GM12878 (cell line): ENCODE data around the gene NLE1. TPM values are rescaled to one million over a fixed set of nuclear protein-coding genes. Genes with fewer than 3 reads are reported as not detected.

ENCODE experiments used
- ATAC-seq: fragments of 200-7000 bp; cut with Tn5 transposase; 3 replicates; pipeline ENCODE4 v1.9.1; 2020; ENCODE audit warnings: mild to moderate bottlenecking, moderate library complexity
- BruUV-seq: library from RNA; stranded (reverse); fragments of 400-500 nt; replicated peaks from 2 replicates; lab custom pipeline; 2021; lab: Mats Ljungman, UMichigan
- CTCF ChIA-PET: fragments of 300-600 bp; sonication (Branson Sonifier 250); formaldehyde crosslinking; extraction: SDS; loops from one replicate; lab custom pipeline; 2021; ENCODE audit warnings: inconsistent platforms; lab: Yijun Ruan, JAX
- POLR2A ChIA-PET: fragments of 350-600 bp; formaldehyde crosslinking; extraction: SDS; loops from one replicate; lab custom pipeline; 2021; ENCODE audit warnings: inconsistent platforms; lab: Charles Lee
- RAD21 ChIA-PET: fragments of 300-600 bp; sonication (Branson Sonifier 250); formaldehyde crosslinking; loops from one replicate; lab custom pipeline; 2023; ENCODE audit warnings: antibody characterized with exemption; ENCODE audit not compliant: unreplicated experiment; lab: Charles Lee
- SMC1A ChIA-PET: fragments of 300-600 bp; sonication (Branson Sonifier 250); formaldehyde crosslinking; loops from one replicate; lab custom pipeline; 2023; ENCODE audit not compliant: unreplicated experiment, uncharacterized antibody; lab: Charles Lee
- DNase-seq: peaks from one replicate; pipeline ENCODE4 v3.0.0-alpha.2; 2011; ENCODE audit warnings: low read depth, low spot score
- FAIRE-seq: peaks from 3 replicates; lab custom pipeline; 2011; peaks lifted over from hg19 to GRCh38; lab: Jason Lieb, UNC
- H2AFZ ChIP-seq: 2 replicates; pipeline ENCODE4 v1.6.0; 2011; ENCODE audit warnings: low read depth, low read length, control low read depth; ENCODE audit not compliant: control insufficient read depth
- H3K27ac ChIP-seq: 2 replicates; pipeline ENCODE4 v1.5.1; 2011; ENCODE audit warnings: control low read depth; ENCODE audit not compliant: control insufficient read depth, insufficient read depth
- H3K27me3 ChIP-seq, 2 experiments: replicated peaks in 1 of 2; 2 replicates each; pipeline versions ENCODE4 v1.6.0 to v1.6.1; 2011; ENCODE audit warnings: low read length in 1 of 2; ENCODE audit not compliant: control insufficient read depth in 2 of 2, insufficient read depth in 2 of 2
- H3K36me3 ChIP-seq, 2 experiments: 2 replicates each; pipeline ENCODE4 v1.5.1; 2011; ENCODE audit warnings: low read length in 1 of 2; ENCODE audit not compliant: control insufficient read depth in 2 of 2, insufficient read depth in 2 of 2
- H3K4me1 ChIP-seq: 2 replicates; pipeline ENCODE4 v1.6.1; 2011; ENCODE audit warnings: mild to moderate bottlenecking, low read length, moderate library complexity, mixed read lengths; ENCODE audit not compliant: control insufficient read depth, insufficient read depth
- H3K4me2 ChIP-seq: 2 replicates; pipeline ENCODE4 v1.6.0; 2011; ENCODE audit warnings: control low read depth; ENCODE audit not compliant: control insufficient read depth, insufficient read depth
- H3K4me3 ChIP-seq: fragments of 200-600 bp; sonication (generic); 2 replicates; pipeline ENCODE4 v1.5.1; 2016
- H3K79me2 ChIP-seq: 2 replicates; pipeline ENCODE4 v1.6.0; 2011; ENCODE audit warnings: low read length; ENCODE audit not compliant: control insufficient read depth, insufficient read depth
- H3K9ac ChIP-seq: 2 replicates; pipeline ENCODE4 v1.8.0; 2011; ENCODE audit warnings: low read length, control low read depth, mixed read lengths; ENCODE audit not compliant: control insufficient read depth, insufficient read depth
- H3K9me3 ChIP-seq: replicated peaks from 3 replicates; pipeline ENCODE4 v1.5.1; 2011; ENCODE audit warnings: mild to moderate bottlenecking, low read length; ENCODE audit not compliant: control insufficient read depth, insufficient read depth
- H4K20me1 ChIP-seq: 2 replicates; pipeline ENCODE4 v1.6.0; 2011; ENCODE audit not compliant: control insufficient read depth, insufficient read depth
- BACH1 ChIP-seq: fragments of 450-650 bp; IDR thresholded peaks from 2 replicates; pipeline ENCODE4 v1.6.1; 2017; ENCODE audit warnings: mild to moderate bottlenecking, borderline replicate concordance
- BHLHE40 ChIP-seq, 2 experiments: fragments of 450-650 bp in 1 of 2; IDR thresholded peaks; 2 replicates each; pipeline ENCODE4 v1.6.1; 2011 to 2017; ENCODE audit warnings: low read depth in 2 of 2, borderline replicate concordance in 1 of 2, improper control_type of control experiment in 1 of 2, low read length in 1 of 2, mild to moderate bottlenecking in 1 of 2
- BRCA1 ChIP-seq: IDR thresholded peaks from 2 replicates; pipeline ENCODE4 v1.6.1; 2011; ENCODE audit warnings: low read depth, low read length, improper control_type of control experiment
- CREM ChIP-seq: IDR thresholded peaks from 2 replicates; pipeline ENCODE4 v1.6.1; 2014; ENCODE audit warnings: antibody characterized with exemption, low read depth
- ESRRA ChIP-seq: IDR thresholded peaks from 2 replicates; pipeline ENCODE4 v1.6.1; 2012; ENCODE audit warnings: mild to moderate bottlenecking, low read length, improper control_type of control experiment
- KAT2A ChIP-seq: conservative IDR thresholded peaks from 2 replicates; pipeline ENCODE4 v1.6.1; 2011; ENCODE audit warnings: low read depth, low read length; ENCODE audit not compliant: control insufficient read depth
- MYB ChIP-seq: fragments of 150-350 bp; IDR thresholded peaks from 2 replicates; pipeline ENCODE4 v1.6.1; 2014; ENCODE audit warnings: mild to moderate bottlenecking, low read depth, low read length, borderline replicate concordance
- POLR2AphosphoS5 ChIP-seq: IDR thresholded peaks from 2 replicates; pipeline ENCODE4 v1.6.1; 2011; ENCODE audit warnings: mild to moderate bottlenecking, low read length, inconsistent platforms
- SUPT20H ChIP-seq: IDR thresholded peaks from 2 replicates; pipeline ENCODE4 v1.6.1; 2011; ENCODE audit warnings: low read depth, mild to moderate bottlenecking, low read length, moderate library complexity, borderline replicate concordance; ENCODE audit not compliant: control insufficient read depth
- YY1 ChIP-seq: IDR thresholded peaks from 2 replicates; pipeline ENCODE4 v1.6.1; 2011; ENCODE audit warnings: low read depth, mild to moderate bottlenecking, low read length
- ZNF207 ChIP-seq: fragments of 450-650 bp; IDR thresholded peaks from 2 replicates; pipeline ENCODE4 v1.6.1; 2014; ENCODE audit warnings: antibody characterized with exemption, mild to moderate bottlenecking, borderline replicate concordance
- WGBS: methylation state at CpG from one replicate; pipeline ENCODE4 v1.1.6; 2016; ENCODE audit warnings: low lambda C conversion rate; ENCODE audit not compliant: insufficient replicate concordance, insufficient coverage; ENCODE audit errors: missing lambda C conversion rate; 5-methylcytosine and 5-hydroxymethylcytosine counted together
- in situ Hi-C: fragments of 300-500 bp; cut with MboI; formaldehyde crosslinking; loops from 9 replicates; pipeline ENCODE4 v1.14.3; 2018; ENCODE audit warnings: mixed read lengths
- intact Hi-C: fragments of 100-400 bp; cut with micrococcal nuclease; formaldehyde crosslinking; loops from one replicate; pipeline ENCODE4 v1.14.2; 2022; ENCODE audit not compliant: unreplicated experiment
- polyA plus RNA-seq, 11 experiments: library from polyadenylated mRNA; depleted of rRNA in 4 of 11; unstranded in 6 of 11; stranded (reverse) in 5 of 11; fragments of >200 nt; fragmentation: Nextera tagmentation in 4 of 11; fragmentation: Illumina TruSeq in 1 of 11; extraction: Ambion mirVana in 4 of 11; extraction: Trizol in 1 of 11; gene quantifications; 1 replicate in 1 of 11; 2 replicates in 10 of 11; pipeline versions ENCODE4 v1.2.1 to v1.2.3, GENCODE V29; 2011 to 2016; ENCODE audit warnings: inconsistent platforms in 2 of 11, missing spikeins in 2 of 11, low read depth in 1 of 11
- total RNA-seq, 4 experiments: library from RNA; depleted of rRNA in 3 of 4; stranded (reverse); fragments of >200 nt in 3 of 4; fragmentation: Illumina TruSeq in 1 of 4; extraction: Trizol in 1 of 4; gene quantifications; 2 replicates each; pipeline versions ENCODE4 v1.2.1 to v1.2.3, GENCODE V29; 2013 to 2021
- TF ChIP-seq, protein P1 (sequence below): IDR thresholded peaks from 2 replicates; pipeline ENCODE4 v1.6.1; 2011; ENCODE audit warnings: mild to moderate bottlenecking, low read depth, low read length, moderate library complexity; ENCODE audit not compliant: insufficient replicate concordance
- TF ChIP-seq, protein P2 (sequence below): fragments of 150-350 bp; IDR thresholded peaks from 2 replicates; pipeline ENCODE4 v1.6.1; 2014; ENCODE audit warnings: mild to moderate bottlenecking, low read depth, low read length

The NLE1 gene
- total and polyA plus RNA-seq, 10 of the 15 experiments (the other 5 are each of a cell fraction or from before 2014, with no cell fraction given): 2.4 to 33.5 (median 17.6) TPM

DNA sequence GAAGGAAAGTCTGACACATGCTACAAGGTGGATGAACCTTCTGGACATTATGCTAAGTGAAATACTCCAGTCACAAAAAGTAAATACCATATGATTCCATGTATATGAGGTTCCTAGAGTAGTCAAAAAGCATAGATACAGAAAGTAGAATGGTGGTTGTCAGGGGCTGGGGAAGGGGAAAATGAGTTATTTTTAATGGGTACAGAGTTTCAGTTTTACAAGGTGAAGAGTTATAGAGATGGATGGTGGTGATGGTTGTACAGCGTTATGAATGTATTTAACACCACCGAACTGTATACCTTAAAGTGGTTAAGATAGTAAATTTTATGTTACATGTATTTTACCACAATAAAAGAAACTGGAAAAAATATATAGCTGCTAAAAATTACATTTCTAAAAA is 40.4 kb downstream of the NLE1 start (continued):
- TF ChIP-seq, protein P1, sequence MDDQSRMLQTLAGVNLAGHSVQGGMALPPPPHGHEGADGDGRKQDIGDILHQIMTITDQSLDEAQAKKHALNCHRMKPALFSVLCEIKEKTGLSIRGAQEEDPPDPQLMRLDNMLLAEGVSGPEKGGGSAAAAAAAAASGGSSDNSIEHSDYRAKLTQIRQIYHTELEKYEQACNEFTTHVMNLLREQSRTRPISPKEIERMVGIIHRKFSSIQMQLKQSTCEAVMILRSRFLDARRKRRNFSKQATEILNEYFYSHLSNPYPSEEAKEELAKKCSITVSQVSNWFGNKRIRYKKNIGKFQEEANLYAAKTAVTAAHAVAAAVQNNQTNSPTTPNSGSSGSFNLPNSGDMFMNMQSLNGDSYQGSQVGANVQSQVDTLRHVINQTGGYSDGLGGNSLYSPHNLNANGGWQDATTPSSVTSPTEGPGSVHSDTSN: no peak

DNA sequence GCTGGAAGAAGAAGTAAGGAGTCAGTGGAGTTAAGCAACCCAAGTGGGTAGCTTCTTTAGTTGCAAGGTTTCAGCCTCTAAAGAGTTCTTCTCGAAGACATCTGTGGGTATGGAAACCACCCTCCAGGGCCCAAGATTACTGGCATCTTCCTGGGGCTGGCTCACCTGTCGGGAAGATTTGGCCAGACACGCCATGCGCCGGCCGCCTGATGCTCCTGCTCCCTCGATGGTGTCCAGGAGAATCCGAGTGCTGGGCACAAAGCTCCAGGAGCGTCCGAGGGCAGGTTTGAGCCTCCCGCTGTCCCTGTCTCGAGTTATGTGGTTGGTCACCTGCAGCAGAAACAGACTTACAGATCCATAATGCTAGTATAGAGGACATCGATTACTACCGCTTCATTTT is 41.1 kb downstream of the NLE1 start:
- no peak overlapping the region for H3K4me3 ChIP-seq
- no TSS peak for BruUV-seq
- no peak for TF ChIP-seq ZNF207
- TF ChIP-seq, protein P2, sequence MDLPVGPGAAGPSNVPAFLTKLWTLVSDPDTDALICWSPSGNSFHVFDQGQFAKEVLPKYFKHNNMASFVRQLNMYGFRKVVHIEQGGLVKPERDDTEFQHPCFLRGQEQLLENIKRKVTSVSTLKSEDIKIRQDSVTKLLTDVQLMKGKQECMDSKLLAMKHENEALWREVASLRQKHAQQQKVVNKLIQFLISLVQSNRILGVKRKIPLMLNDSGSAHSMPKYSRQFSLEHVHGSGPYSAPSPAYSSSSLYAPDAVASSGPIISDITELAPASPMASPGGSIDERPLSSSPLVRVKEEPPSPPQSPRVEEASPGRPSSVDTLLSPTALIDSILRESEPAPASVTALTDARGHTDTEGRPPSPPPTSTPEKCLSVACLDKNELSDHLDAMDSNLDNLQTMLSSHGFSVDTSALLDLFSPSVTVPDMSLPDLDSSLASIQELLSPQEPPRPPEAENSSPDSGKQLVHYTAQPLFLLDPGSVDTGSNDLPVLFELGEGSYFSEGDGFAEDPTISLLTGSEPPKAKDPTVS: no peak
- TF ChIP-seq KAT2A: no peak
- TF ChIP-seq MYB: no peak
- no peak for TF ChIP-seq POLR2AphosphoS5
- no peak for TF ChIP-seq BRCA1
- no peak for TF ChIP-seq YY1
- no peak for TF ChIP-seq ESRRA
- TF ChIP-seq BHLHE40 (IDR thresholded peaks at IDR 0.05; ENCODE audit: borderline replicate concordance in 1 of 2, low read depth in 2 of 2, low read length in 1 of 2): no peak
- no peak for TF ChIP-seq CREM
- TF ChIP-seq BACH1: no peak
- TF ChIP-seq SUPT20H: no peak
- 96% methylated on average over 14 of the region's 14 CpGs for WGBS
- in situ Hi-C loops (loop anchor here (25.0 kb wide), 1 partner anchor 889 kb away; no protein-coding TSS in a partner anchor), intact Hi-C loops (no loop called here)
- ATAC-seq: no peak
- ChIA-PET RAD21 (no interaction called here), POLR2A (no interaction called here), SMC1A (no interaction called here), CTCF (interaction anchor here (0.6 kb wide), 1 partner anchor 18 kb away, joined by 3 read pairs; no protein-coding TSS in a partner anchor)
- H3K9ac ChIP-seq: no peak overlapping the region
- no peak for DNase-seq
- H2AFZ ChIP-seq: no peak overlapping the region
- no peaks in the 10 kb centered on the region for H4K20me1 ChIP-seq
- peaks cover 8 to 23% of the 10 kb centered on the region in 2 experiments for H3K36me3 ChIP-seq
- H3K27ac ChIP-seq: no peak overlapping the region
- no peaks in the 10 kb centered on the region for H3K79me2 ChIP-seq
- no peaks in the 10 kb centered on the region for H3K9me3 ChIP-seq
- H3K4me1 ChIP-seq: no peaks in the 10 kb centered on the region
- no peak overlapping the region for H3K4me2 ChIP-seq
- no peak for FAIRE-seq
- H3K27me3 ChIP-seq: no peaks in the 10 kb centered on the region
